ENCODE data around the gene SYCP3.
"Not testable (repeated sequence)": the region's sequence is repeated elsewhere in the genome, so short reads cannot be mapped to it uniquely, and the experiment has no call there.

The SYCP3 gene

GRCh38 chr12:101713059-101713682 lies 26.1 kb downstream of the SYCP3 start:
- DNase-seq (ENCODE audit: low read depth): no peak

GRCh38 chr12:101710288-101710687 lies 29.0 kb downstream of the SYCP3 start:
- no peak for DNase-seq (ENCODE audit: low read depth)

DNA sequence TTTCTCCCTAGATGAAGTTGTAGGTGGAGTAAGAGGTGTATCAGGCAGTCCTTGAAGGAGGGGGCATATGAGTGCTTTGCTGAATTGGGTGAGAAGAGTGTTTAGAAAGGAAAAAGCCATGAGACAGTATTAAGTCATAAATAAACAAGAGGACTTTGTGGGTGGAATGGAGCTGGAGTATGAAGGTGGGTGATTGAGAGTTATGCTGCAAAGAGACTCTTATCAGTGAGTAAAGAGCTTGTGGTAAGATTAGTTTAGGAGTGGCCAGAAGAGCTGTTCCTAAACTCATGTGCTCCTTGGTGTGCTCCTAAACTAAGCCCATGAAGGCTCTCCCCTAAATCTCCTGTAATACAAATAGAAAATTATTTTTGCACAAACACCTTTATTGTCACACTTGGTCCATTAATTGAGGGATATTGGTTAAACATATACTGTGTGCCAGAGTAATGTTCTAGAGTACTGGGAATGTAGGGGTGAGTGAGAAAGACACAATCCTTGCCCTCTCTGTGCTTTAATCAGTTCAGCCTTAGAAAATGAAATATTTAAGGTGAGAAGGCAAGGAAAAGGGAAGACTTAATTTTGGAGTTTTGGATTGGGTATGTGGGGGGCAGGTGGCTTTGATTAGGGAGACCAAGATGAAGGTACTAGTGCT lies 32.0 kb downstream of the SYCP3 start:
- no peak for DNase-seq (ENCODE audit: low read depth)

GRCh38 chr12:101706403-101706802 lies 32.9 kb downstream of the SYCP3 start:
- no peak for DNase-seq (ENCODE audit: low read depth)

- no peak for DNase-seq (ENCODE audit: low read depth)
Observed at GRCh38 chr12:101703487-101703886, 35.8 kb downstream of the SYCP3 start.

GRCh38 chr12:101700299-101700820 lies 38.9 kb downstream of the SYCP3 start:
- DNase-seq (ENCODE audit: low read depth): no peak

- DNase-seq (ENCODE audit: low read depth): no peak
Observed at GRCh38 chr12:101698800-101699347, 40.4 kb downstream of the SYCP3 start.

DNA sequence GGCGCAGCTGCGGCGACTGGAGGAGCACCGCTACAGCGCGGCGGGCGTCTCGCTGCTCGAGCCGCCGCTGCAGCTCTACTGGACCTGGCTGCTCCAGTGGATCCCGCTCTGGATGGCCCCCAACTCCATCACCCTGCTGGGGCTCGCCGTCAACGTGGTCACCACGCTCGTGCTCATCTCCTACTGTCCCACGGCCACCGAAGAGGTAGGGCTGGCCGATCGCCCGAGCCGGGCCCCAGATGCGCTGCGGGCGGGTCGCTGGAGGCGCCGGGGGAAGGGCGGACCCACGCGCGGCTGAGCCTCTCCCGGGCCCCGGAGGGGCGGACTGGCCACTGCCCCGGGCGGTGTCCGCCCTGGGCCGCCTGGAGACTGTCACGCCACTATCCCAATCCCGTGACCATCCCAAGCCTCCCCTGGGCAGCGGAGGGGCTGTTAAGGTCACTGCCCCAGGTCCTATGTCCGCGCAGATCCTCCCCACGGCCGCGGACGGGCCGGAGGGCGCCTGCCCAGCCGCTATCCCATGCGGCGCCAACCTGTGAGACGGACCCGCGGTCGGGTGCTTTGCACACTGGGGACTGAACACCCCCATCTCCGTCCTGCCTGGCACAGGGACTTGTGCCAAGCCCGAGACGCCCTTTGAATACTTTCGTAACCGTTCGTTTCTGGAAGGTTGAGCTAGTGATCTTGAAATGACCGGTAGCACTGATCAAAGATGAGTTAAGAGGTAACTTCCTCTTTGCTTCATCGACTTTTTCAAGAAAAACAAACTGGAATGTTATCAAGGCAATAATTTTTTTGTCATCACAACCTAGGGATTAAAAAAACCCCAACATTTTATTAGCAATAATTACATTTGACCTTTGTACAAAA lies 41.1 kb downstream of the SYCP3 start:
- no peak for DNase-seq (ENCODE audit: low read depth)

- DNase-seq (ENCODE audit: low read depth): peak; percentile 32
Observed at GRCh38 chr12:101697197-101697929, 41.9 kb downstream of the SYCP3 start, which contains the start of gene CHPT1. Gene CHPT1, plus strand, starts transcription at chr12:101697640. Its CDS starts 222 bp downstream, at chr12:101697862.

DNA sequence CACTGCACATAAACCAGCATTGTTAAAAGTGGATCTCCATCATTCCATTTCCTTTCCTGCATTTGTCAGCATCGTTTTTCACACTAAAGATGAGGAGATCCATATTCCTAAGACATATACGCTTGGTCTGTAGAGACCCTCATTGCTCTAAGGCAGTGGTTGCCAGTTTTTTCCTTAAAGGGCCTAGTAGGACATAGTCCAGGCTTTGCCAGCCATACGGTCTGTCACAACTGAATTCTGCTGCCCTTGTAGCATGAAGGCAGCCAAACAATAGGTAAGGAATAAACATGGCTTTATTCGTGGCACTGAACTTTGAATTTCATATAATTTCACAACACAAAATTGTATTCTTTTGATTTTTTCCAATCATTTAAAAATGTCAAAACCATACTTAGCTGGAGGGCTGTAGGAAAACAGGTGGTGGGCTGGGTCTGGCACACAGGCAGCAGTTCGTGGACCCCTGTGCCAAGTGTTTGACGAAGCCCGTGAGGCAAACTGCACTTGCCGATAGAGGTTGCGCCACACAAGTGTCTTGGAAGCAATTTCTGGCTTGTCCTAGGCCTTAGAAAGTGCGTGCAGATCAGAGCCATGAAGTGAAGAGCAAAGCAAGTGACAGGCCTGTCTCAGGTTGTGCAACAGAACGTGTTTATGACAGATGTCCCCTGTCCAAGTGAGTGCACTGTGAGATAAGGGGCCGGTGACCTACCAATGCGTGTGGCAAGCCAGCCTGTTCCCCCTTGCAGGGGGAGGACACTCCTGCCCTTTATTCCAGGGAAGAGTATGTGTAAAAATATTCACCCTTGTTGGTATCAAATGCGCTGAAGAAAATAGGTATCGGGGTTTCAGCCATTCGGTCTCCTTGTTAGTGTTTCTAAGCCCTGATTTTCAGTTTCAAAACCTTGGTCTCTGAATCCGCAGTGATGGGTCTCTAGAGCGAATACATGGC lies 42.7 kb downstream of the SYCP3 start:
- no peak for DNase-seq (ENCODE audit: low read depth)

- no peak for DNase-seq (ENCODE audit: low read depth)
Observed at GRCh38 chr12:101695706-101696105, 43.6 kb downstream of the SYCP3 start.

- no peak for DNase-seq (ENCODE audit: low read depth)
Observed at GRCh38 chr12:101694986-101695385, 44.3 kb downstream of the SYCP3 start.

GRCh38 chr12:101694297-101694848 lies 44.9 kb downstream of the SYCP3 start:
- no peak for DNase-seq (ENCODE audit: low read depth)

DNA sequence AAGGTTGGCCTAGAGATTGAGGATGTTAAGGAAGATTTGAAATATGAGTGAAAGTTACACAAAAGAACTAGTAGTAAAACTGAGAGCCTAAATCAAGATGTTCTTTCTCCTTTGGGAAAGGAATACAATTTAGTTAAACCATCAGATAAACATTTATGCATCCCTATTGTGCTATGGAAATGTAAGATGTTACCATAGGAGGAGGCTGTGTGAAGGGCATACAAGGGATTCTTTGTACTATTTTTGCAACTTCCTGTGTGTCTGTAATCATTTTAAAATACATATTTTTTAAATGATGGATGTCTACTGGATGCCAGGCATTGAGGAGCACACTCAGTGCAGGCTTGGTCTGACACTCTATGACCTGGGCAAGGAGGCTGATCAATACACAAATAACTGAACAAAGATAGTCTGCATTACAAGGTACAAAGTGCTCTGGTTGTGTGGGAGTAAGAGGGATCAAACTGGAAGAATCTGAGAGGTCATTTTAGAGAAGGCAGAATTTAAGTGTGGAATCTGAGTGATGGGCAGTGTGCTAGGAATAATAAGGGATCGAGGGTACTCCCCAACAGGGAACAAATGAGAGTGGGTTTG lies 47.7 kb downstream of the SYCP3 start:
- DNase-seq (ENCODE audit: low read depth): no peak

GRCh38 chr12:101690544-101691098 lies 48.6 kb downstream of the SYCP3 start:
- DNase-seq (ENCODE audit: low read depth): no peak

GRCh38 chr12:101686176-101686575 lies 53.1 kb downstream of the SYCP3 start:
- no peak for DNase-seq (ENCODE audit: low read depth)

GRCh38 chr12:101685092-101685491 lies 54.2 kb downstream of the SYCP3 start:
- no peak for DNase-seq (ENCODE audit: low read depth)

- DNase-seq (ENCODE audit: low read depth): not testable (repeated sequence)
Observed at GRCh38 chr12:101681627-101682026, 57.6 kb downstream of the SYCP3 start.

GRCh38 chr12:101680647-101681046 lies 58.6 kb downstream of the SYCP3 start:
- no peak for DNase-seq (ENCODE audit: low read depth)
